Measurements from ENCODE around the gene HBG2.
"Not testable (repeated sequence)": the region's sequence is repeated elsewhere in the genome, so short reads cannot be mapped to it uniquely, and the experiment has no call there.

Gene HBG2

GRCh38 chr11:5280582-5281102 is 26.1 kb upstream of the HBG2 start:
- peak; percentile 83 to 91 (median 85) for DNase-seq

DNA sequence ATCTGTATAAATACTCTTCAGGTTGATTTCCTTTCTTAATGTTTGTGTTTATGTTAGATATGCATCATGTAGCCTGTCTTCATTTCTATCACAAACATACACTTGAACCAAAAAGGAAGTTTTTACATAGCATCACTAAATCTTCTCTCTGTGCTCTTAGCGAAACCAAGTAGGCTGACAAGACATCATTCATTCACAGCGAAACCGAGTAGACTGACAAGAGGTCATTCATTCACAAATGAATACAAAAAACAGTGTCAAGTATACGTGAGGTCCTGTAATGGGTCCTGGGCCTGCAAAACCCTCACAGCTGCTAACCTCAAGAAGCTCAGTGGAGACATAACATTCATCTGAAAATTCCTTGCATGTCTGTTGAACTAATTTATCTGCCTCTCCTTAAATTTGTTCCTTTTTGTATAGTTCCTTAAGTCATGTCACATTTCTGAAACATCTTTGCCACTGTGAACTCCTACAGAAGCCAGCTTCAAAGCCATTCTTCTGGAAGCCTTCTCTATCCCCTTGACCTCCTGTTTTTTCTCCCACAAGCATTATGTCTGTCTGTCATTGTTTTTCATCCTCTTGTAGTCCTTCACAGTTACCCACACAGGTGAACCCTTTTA is 25.0 kb upstream of the HBG2 start:
- no peak for DNase-seq

- DNase-seq = no peak
These were observed 23.3 kb upstream of the HBG2 start for GRCh38 chr11:5277807-5278382.

GRCh38 chr11:5276697-5277096 is 22.1 kb upstream of the HBG2 start:
- DNase-seq = no peak

DNA sequence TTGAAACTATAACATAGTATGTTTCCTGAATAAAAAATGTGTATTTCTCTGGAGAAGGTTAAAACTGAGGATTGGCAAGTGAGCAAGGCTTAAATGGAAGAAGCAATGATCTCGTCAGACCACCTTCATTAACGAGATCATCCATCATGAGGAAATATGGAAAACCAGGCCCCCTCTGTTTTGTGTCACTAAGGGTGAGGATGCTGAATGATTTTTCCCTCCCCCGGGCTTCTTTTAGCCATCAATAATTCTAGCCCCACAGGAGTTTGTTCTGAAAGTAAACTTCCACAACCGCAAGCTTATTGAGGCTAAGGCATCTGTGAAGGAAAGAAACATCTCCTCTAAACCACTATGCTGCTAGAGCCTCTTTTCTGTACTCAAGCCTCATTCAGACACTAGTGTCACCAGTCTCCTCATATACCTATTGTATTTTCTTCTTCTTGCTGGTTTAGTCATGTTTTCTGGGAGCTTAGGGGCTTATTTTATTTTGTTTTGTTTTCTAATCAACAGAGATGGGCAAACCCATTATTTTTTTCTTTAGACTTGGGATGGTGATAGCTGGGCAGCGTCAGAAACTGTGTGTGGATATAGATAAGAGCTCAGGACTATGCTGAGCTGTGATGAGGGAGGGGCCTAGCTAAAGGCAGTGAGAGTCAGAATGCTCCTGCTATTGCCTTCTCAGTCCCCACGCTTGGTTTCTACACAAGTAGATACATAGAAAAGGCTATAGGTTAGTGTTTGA is 21.0 kb upstream of the HBG2 start:
- DNase-seq = no peak

DNA sequence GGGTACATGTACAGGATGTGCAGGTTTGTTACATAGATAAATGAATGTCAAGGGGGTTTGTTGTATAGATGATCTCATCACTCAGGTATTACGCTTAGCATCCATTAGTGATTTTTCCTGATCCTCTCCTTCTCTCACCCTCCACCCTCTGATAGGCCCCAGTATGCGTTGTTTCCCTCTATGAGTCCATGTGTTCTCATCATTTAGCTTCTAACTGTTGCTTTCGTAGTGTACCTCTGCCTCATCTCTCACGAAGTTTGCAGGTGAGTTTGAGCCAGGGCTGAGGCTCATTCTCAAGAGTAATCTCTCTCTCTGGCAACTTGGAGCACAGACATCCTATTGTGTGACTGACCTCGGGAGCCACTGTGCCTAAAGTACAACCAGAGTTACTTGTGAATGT is 19.8 kb upstream of the HBG2 start:
- no peak for DNase-seq

GRCh38 chr11:5272395-5273017 is 17.9 kb upstream of the HBG2 start:
- no peak for DNase-seq

GRCh38 chr11:5269715-5270147 is 15.2 kb upstream of the HBG2 start, which contains the start of gene HBE1:
TSS of gene HBE1 (minus strand) at chr11:5269945. CDS start at chr11:5269890, 55 bp downstream.
- no peak for DNase-seq

GRCh38 chr11:5267033-5267563 is 12.5 kb upstream of the HBG2 start:
- DNase-seq = no peak

DNA sequence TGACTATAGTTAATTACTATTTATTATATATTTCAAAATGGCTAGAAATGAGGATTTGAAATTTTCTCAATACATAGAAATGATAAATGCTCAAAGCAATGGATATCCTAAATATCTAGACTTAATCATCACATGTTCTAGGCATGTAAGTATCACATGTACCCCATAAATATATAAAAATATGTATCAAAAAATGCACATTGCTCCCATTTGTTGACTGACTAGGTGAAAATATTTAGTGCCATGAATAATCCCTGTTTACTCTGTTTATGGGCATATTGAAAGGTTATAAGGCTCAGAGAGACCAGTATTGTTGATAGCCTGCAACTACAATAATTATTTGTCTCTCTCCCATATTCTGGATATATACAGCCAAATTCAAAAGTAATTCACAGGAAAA is 12.0 kb upstream of the HBG2 start:
- no peak for DNase-seq

DNA sequence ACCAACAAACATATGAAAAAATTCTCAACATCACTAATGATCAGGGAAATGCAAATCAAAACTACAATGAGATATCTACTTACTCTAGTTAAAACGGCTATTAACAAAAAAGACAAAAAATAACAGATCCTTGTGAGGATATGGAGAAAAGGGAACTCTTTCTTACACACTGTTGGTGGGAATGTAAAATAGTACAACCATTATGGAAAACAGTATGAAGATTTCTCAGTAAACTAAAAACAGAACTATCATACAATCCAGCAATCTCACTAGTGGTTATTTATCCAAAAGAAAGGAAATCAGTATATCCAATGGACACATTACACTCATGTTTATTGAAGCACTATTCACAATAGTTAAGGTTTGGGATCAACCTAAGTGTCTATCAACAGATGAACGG is 11.3 kb upstream of the HBG2 start:
- no peak for DNase-seq

GRCh38 chr11:5258543-5259262 is 4.1 kb upstream of the HBG2 start:
- no peak for DNase-seq

DNA sequence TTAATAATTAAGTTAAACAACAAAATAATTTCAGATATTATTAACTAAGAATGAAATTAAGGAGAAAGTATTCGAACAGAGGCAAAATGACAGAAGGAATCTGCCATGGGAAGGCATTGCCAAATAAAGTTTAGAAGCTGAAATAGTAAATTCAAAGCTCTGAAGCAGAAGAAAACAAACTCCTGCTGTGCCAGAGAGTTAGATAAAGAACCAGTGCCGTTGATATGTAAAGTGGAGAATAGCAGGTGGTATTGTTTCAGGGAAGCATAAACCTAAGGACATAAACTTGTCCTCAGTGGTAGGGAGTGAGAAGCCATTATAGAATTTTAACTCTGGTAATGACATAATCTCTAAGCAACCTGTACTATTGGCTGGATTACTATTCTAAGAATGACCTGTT is 2.7 kb upstream of the HBG2 start:
- DNase-seq = no peak

- not testable (repeated sequence) for DNase-seq
These were observed 558 bp downstream of the HBG2 start for GRCh38 chr11:5254023-5254422.

- not testable (repeated sequence) for DNase-seq
These were observed 1.1 kb downstream of the HBG2 start for GRCh38 chr11:5253440-5253839.

DNA sequence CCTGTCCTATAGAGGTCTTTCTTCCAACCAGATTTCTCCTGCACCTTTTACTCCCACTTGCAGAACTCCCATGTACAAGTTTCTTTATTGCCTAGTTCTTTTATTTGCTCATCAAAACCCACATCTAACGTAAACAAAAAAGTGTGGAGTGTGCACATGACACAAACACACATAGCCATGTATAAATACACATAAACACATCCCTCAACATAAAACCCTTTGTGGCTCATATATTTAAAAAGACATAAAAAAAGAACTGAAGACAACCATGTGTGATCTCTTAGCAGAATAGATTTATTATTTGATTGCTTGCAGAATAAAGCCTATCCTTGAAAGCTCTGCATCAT is 1.7 kb downstream of the HBG2 start:
- DNase-seq = no peak

GRCh38 chr11:5252192-5252918 is 2.2 kb downstream of the HBG2 start:
- DNase-seq = no peak

GRCh38 chr11:5251746-5252145 is 2.8 kb downstream of the HBG2 start:
- no peak for DNase-seq

- no peak for DNase-seq
These were observed 3.9 kb downstream of the HBG2 start for GRCh38 chr11:5250543-5251204.

- not testable (repeated sequence) for DNase-seq
These were observed 4.7 kb downstream of the HBG2 start, which contains the start of gene HBG1 for GRCh38 chr11:5249807-5250396. TSS of gene HBG1 (minus strand) at chr11:5249857. CDS start at chr11:5249804, 53 bp downstream.

DNA sequence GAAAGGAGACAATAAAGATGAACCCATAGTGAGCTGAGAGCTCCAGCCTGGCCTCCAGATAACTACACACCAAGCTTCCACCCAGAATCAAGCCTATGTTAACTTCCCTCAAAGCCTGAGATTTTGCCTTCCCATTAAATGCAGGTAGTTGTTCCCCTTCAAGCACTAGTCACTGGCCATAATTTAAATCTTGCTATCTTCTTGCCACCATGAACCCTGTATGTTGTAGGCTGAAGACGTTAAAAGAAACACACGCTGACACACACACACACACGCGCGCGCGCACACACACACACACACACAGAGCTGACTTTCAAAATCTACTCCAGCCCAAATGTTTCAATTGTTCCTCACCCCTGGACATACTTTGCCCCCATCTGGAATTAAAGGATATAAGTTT is 6.1 kb downstream of the HBG2 start:
- DNase-seq = not testable (repeated sequence)

All from suppressor macrophage treated with lipopolysaccharide for 1 hour (primary cell).